Ecto neural progenitor cell (in vitro differentiated cells): ENCODE results near the gene CCDC9B.

Experiments used
- DNase-seq: peaks from one replicate; pipeline ENCODE4 v3.0.0-alpha.2; 2018; ENCODE audit warnings: low spot score

Gene CCDC9B

GRCh38 chr15:40289140-40289775, 51.5 kb downstream of the CCDC9B start:
- no peak for DNase-seq

GRCh38 chr15:40287968-40288367, 52.8 kb downstream of the CCDC9B start:
- no peak for DNase-seq

GRCh38 chr15:40287505-40287904, 53.2 kb downstream of the CCDC9B start:
- no peak for DNase-seq

GRCh38 chr15:40286794-40287193, 53.9 kb downstream of the CCDC9B start:
- no peak for DNase-seq

GRCh38 chr15:40286061-40286532, 54.6 kb downstream of the CCDC9B start:
- DNase-seq = no peak

GRCh38 chr15:40285554-40286011, 55.2 kb downstream of the CCDC9B start:
- DNase-seq = no peak

GRCh38 chr15:40285151-40285550, 55.6 kb downstream of the CCDC9B start:
- DNase-seq = no peak

GRCh38 chr15:40283615-40284300, 57.0 kb downstream of the CCDC9B start:
- DNase-seq = no peak

GRCh38 chr15:40282869-40283614, 57.7 kb downstream of the CCDC9B start, which contains the start of gene ANKRD63:
TSS of gene ANKRD63 (minus strand) at chr15:40283064. CDS start at chr15:40282586, 478 bp downstream.
- DNase-seq = peak; percentile 65

GRCh38 chr15:40282147-40282868, 58.4 kb downstream of the CCDC9B start:
- DNase-seq = peak; percentile 84

GRCh38 chr15:40281801-40282146, 59.0 kb downstream of the CCDC9B start:
- DNase-seq = no peak
